Amygdala (tissue), 56 donors: ENCODE data around the gene NAPEPLD.
"Not testable (repeated sequence)": the region's sequence is repeated elsewhere in the genome, so short reads cannot be mapped to it uniquely, and the experiment has no call there.

ENCODE experiments used
- DNase-seq, 56 donors: peaks; one replicate each; lab custom pipeline; 2025; lab: John Stamatoyannopoulos, UW

Gene NAPEPLD

GRCh38 chr7:103148994-103149807, at the start of gene NAPEPLD:
NAPEPLD (minus strand) TSS chr7:103149099; CDS start chr7:103128776, 20,323 bp downstream.
- peak; percentile 64 to 97 (median 88) for DNase-seq

- not testable (repeated sequence) for DNase-seq
These were observed 49.2 kb upstream of the NAPEPLD start for GRCh38 chr7:103198079-103198478.

GRCh38 chr7:103195364-103195763, 46.5 kb upstream of the NAPEPLD start:
- DNase-seq: not testable (repeated sequence)

GRCh38 chr7:103172415-103173146, 23.7 kb upstream of the NAPEPLD start:
- DNase-seq: not testable (repeated sequence)

DNA sequence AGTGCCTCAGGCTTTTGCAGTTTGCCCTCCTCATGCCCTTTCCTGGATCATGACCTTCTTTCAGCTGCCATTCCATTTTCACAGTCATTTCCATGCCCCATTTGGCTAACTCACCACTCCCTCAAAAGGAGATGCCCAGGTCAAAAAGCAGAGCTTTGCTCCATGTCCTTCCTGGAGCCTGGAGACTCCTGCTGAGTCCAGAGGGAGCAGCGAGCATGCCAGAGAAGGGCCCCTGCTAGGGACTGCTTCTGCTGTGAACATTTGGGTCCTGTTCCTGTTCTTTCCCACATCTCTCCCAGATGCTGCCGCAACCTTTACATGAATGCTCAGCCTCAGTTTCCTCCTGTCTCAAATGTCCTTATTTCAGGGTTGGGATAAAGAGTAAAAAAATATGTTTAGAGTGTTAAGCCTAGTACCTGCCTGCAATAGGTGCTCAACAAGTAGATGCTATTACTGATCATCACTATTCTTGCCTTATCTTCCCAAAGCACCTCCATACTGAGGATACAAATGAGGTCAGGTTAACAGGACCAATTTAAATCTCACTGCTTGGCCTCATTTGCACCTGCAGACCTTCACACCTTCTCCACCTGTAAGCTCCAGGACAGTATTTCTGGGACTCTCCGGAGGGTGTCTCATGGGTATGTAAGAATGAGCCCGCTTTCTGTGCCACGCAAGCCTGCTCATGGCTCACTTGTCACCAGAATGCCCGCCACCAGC, 23.0 kb upstream of the NAPEPLD start:
- not testable (repeated sequence) for DNase-seq

GRCh38 chr7:103166921-103167544, 18.1 kb upstream of the NAPEPLD start:
- DNase-seq: not testable (repeated sequence)

- DNase-seq: not testable (repeated sequence)
These were observed 14.4 kb upstream of the NAPEPLD start for GRCh38 chr7:103163087-103163825.

- peak in 1 of 56 donors; percentile 15 for DNase-seq
These were observed 13.7 kb upstream of the NAPEPLD start for GRCh38 chr7:103162641-103163040.

GRCh38 chr7:103161998-103162616, 13.2 kb upstream of the NAPEPLD start:
- DNase-seq: not testable (repeated sequence)

GRCh38 chr7:103159072-103159471, 10.2 kb upstream of the NAPEPLD start:
- DNase-seq: not testable (repeated sequence)

- DNase-seq: not testable (repeated sequence)
These were observed 6.6 kb upstream of the NAPEPLD start for GRCh38 chr7:103155331-103156024.

GRCh38 chr7:103154042-103154441, 5.1 kb upstream of the NAPEPLD start:
- DNase-seq: no peak

DNA sequence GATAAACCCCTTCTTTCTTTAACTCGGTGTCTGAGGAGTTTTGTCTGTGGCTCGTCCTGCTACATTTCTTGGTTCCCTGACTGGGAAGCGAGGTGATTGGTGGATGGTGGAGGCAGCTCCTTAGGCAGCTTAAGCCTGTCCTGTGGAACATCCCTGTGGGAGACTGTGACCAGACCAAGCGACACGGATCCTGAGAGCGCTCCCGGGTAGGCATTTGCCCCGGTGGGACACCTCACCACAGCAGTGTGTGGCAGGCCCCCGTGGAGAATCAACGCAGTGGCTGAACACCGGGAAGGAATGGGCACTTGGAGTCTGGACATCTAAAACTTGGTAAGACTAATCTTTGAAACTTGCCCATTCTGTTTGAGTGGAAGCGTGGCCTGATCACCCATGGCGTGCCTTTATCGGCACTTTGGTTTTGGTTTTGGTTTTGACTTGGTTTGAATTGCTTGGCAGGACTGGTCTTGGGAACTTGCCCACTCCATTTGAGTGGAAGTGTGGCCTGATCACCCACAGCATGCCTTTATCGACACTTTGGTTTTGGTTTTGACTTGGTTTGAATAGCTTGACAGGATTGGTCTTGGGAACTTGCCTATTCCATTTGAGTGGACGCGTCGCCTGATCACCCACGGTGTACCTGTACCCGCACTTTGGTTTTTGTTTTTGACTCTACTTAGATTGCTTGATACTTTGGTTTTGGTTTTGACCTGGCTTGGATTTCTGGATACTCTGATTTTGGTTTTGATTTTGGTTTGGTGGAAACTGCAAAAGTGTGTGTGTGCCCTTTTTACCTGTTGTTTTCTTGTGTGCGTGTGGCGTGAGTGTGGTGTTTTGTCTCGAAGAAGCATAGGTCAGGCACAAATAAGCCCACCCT, 4.1 kb upstream of the NAPEPLD start:
- DNase-seq: peak in 4 of 56 donors; percentile 8 to 30 (median 12)

DNA sequence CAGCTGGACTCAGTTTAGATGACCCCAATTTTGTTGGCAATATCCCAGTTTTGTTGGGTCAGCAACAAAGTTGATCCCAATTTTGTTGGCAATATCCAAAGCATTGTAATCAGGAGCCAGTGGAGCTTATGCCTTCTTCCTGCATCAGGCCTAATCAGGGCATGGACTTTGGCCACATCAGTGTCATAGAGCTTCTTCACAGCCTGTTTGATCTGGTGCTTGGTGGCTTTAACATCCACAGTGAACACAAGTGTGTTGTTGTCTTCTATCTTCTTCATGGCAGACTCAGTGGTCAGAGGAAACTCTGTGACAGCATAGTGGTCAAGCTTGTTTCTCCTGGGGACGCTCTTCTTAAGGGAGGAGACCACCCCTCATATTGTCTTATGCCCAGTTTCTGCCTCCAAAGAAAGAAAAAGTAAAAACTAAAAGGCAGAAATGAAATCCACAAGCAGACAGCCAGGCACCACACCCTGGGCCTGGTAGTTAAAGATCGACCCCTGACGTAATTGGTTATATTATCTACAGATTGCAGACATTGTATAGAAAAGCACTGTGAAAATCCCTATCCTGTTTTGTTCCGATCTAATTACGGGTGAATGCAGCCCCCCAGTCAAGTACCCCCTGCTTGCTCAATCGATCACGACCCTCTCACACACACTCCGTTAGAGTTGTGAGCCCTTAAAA, 3.2 kb upstream of the NAPEPLD start:
- DNase-seq: not testable (repeated sequence)

DNA sequence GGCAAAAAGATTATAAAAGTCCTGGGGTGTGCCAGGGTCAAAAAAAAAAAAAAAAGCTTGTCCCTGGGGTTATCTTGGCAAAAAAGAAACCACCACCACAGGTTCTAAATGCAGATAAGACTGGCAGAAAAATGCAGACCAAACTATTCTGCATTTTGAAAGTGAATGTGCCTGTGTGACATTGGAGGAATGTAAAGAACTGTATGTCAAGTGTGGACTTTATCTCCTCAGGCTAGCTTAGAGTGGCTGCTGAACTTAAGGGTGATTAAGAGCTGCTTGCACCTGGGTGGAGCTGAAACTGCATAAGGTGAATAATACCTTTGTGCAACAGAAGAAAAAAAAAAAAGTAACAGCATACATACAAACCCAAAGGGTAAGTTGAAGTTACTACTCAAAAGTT, 1.3 kb upstream of the NAPEPLD start:
- DNase-seq: no peak

DNA sequence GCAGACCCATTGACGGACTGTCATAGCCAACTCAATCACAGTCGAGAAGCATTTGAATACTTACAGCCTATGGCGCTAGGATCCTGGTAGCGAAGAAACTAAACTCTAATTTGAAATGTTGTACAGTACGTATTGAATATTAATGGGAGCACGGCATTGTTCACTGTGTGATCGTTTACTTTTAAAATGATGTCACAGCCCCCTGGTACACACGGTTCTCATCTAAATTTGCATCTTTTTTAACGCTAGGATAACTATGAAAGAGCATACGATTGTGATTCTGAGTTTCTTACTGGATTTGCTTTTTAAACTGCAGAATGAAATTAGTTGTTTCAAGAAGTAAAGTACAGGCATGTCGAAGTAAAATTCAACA, 895 bp upstream of the NAPEPLD start:
- no peak for DNase-seq
